ENCODE results near the gene MED12.

The MED12 gene

GRCh38 chrX:71082124-71082647 is 36.2 kb upstream of the MED12 start:
- H3K27me3 ChIP-seq (replicated peaks; ENCODE audit: insufficient read depth, low read length): no peaks in the 10 kb centered on the region
- no peaks in the 10 kb centered on the region for H3F3A ChIP-seq (ENCODE audit: insufficient read depth, low read length)
- H3K79me2 ChIP-seq (ENCODE audit: low read length): no peaks in the 10 kb centered on the region
- no peak overlapping the region for H2AFZ ChIP-seq (ENCODE audit: low read length)
- H3K4me2 ChIP-seq (ENCODE audit: low read depth, low read length): no peak overlapping the region
- no peak overlapping the region for H3K27ac ChIP-seq (ENCODE audit: low read length)
- H3K4me1 ChIP-seq (ENCODE audit: low read length): no peaks in the 10 kb centered on the region
- no peak overlapping the region for H3K4me3 ChIP-seq (ENCODE audit: low read length)
- H3K9ac ChIP-seq (ENCODE audit: low read length): no peak overlapping the region
- TF ChIP-seq CTCF (IDR thresholded peaks at IDR 0.05; ENCODE audit: low read length) (no peak), EZH2phosphoT487 (IDR thresholded peaks at IDR 0.05; ENCODE audit: low read length) (no peak)
- DNase-seq: no peak
- no peaks in the 10 kb centered on the region for H3K9me2 ChIP-seq (replicated peaks; ENCODE audit: insufficient read depth, low read length)
- H4K20me1 ChIP-seq (ENCODE audit: insufficient read depth, low read length): no peaks in the 10 kb centered on the region
- H3K36me3 ChIP-seq (replicated peaks; ENCODE audit: insufficient read depth, low read length): no peaks in the 10 kb centered on the region
- H3K9me3 ChIP-seq (replicated peaks; ENCODE audit: insufficient read depth, low read length): no peaks in the 10 kb centered on the region

GRCh38 chrX:71082822-71083221 is 35.6 kb upstream of the MED12 start:
- no peaks in the 10 kb centered on the region for H3K9me2 ChIP-seq (replicated peaks; ENCODE audit: insufficient read depth, low read length)
- no peaks in the 10 kb centered on the region for H3K79me2 ChIP-seq (ENCODE audit: low read length)
- TF ChIP-seq CTCF (IDR thresholded peaks at IDR 0.05; ENCODE audit: low read length) (no peak), EZH2phosphoT487 (IDR thresholded peaks at IDR 0.05; ENCODE audit: low read length) (no peak), EZH2 (optimal IDR thresholded peaks at IDR 0.05; ENCODE audit: low read depth, low read length) (no peak)
- H3K4me3 ChIP-seq (ENCODE audit: low read length): no peak overlapping the region
- H3K36me3 ChIP-seq (replicated peaks; ENCODE audit: insufficient read depth, low read length): no peaks in the 10 kb centered on the region
- H2AFZ ChIP-seq (ENCODE audit: low read length): no peak overlapping the region
- DNase-seq: no peak
- H3F3A ChIP-seq (ENCODE audit: insufficient read depth, low read length): no peaks in the 10 kb centered on the region
- H4K20me1 ChIP-seq (ENCODE audit: insufficient read depth, low read length): no peaks in the 10 kb centered on the region
- no peaks in the 10 kb centered on the region for H3K27me3 ChIP-seq (replicated peaks; ENCODE audit: insufficient read depth, low read length)
- H3K4me1 ChIP-seq (ENCODE audit: low read length): no peaks in the 10 kb centered on the region
- no peak overlapping the region for H3K9ac ChIP-seq (ENCODE audit: low read length)
- no peaks in the 10 kb centered on the region for H3K9me3 ChIP-seq (replicated peaks; ENCODE audit: insufficient read depth, low read length)
- H3K4me2 ChIP-seq (ENCODE audit: low read depth, low read length): no peak overlapping the region
- H3K27ac ChIP-seq (ENCODE audit: low read length): no peak overlapping the region

- Histone ChIP-seq H2AFZ (ENCODE audit: low read length) (no peak overlapping the region), H3K9ac (ENCODE audit: low read length) (no peak overlapping the region), H3K27me3 (replicated peaks; ENCODE audit: insufficient read depth, low read length) (no peaks in the 10 kb centered on the region), H3K27ac (ENCODE audit: low read length) (no peak overlapping the region), H3K4me2 (ENCODE audit: low read depth, low read length) (no peak overlapping the region), H3K36me3 (replicated peaks; ENCODE audit: insufficient read depth, low read length) (no peaks in the 10 kb centered on the region), H3K4me3 (ENCODE audit: low read length) (no peak overlapping the region), H3K79me2 (ENCODE audit: low read length) (no peaks in the 10 kb centered on the region), H3K9me3 (replicated peaks; ENCODE audit: insufficient read depth, low read length) (no peaks in the 10 kb centered on the region), H4K20me1 (ENCODE audit: insufficient read depth, low read length) (no peaks in the 10 kb centered on the region), H3K9me2 (replicated peaks; ENCODE audit: insufficient read depth, low read length) (no peaks in the 10 kb centered on the region), H3F3A (ENCODE audit: insufficient read depth, low read length) (no peaks in the 10 kb centered on the region), H3K4me1 (ENCODE audit: low read length) (no peaks in the 10 kb centered on the region)
- no peak for DNase-seq
- TF ChIP-seq CTCF (IDR thresholded peaks at IDR 0.05; ENCODE audit: low read length) (no peak), EZH2phosphoT487 (IDR thresholded peaks at IDR 0.05; ENCODE audit: low read length) (no peak), EZH2 (optimal IDR thresholded peaks at IDR 0.05; ENCODE audit: low read depth, low read length) (no peak)
Measured at GRCh38 chrX:71085900-71086299, 32.5 kb upstream of the MED12 start.
